HCT116 (cell line): ENCODE results near the gene CMPK2. TPM values are rescaled to one million over a fixed set of nuclear protein-coding genes. Genes with fewer than 3 reads are reported as not detected.

ENCODE experiments used
- ATAC-seq: fragments of 200-7000 bp; cut with Tn5 transposase; 2 replicates; pipeline ENCODE4 v1.9.1; 2020; ENCODE audit warnings: mild to moderate bottlenecking, moderate library complexity
- BruUV-seq: library from RNA; stranded (reverse); fragments of 400-500 nt; replicated peaks from 2 replicates; lab custom pipeline; 2021; lab: Mats Ljungman, UMichigan
- CTCF ChIA-PET: fragments of 300-600 bp; sonication (Branson Sonifier 250); formaldehyde crosslinking; loops from one replicate; lab custom pipeline; 2021; ENCODE audit warnings: antibody characterized with exemption; lab: Charles Lee
- POLR2A ChIA-PET: fragments of 300-600, 350-600 bp; sonication (Branson Sonifier 250); formaldehyde crosslinking; loops from one replicate; lab custom pipeline; 2021; ENCODE audit warnings: antibody characterized with exemption; lab: Charles Lee
- RAD21 ChIA-PET, 2 experiments: fragments of 300-600 bp; sonication (Branson Sonifier 250); formaldehyde crosslinking; loops; one replicate each; lab custom pipeline; 2023; ENCODE audit warnings: low total read pairs in 2 of 2; ENCODE audit not compliant: uncharacterized antibody in 2 of 2, unreplicated experiment in 2 of 2, low non-redundant PET in 1 of 2; lab: Charles Lee
- DNase-seq: peaks from one replicate; pipeline ENCODE4 v3.0.0-alpha.2; 2010; ENCODE audit warnings: low read depth, low spot score
- H2AFZ ChIP-seq: fragments of 200-600 bp; shearing (Covaris generic), sonication (generic); 2 replicates; pipeline ENCODE4 v1.6.1; 2017; ENCODE audit warnings: low read depth, mixed run types, mixed read lengths, antibody characterized with exemption, low read length; ENCODE audit not compliant: poor library complexity, severe bottlenecking
- H3K27ac ChIP-seq: 2 replicates; pipeline ENCODE4 v1.5.1; 2012; ENCODE audit warnings: low read depth, low read length
- H3K27me3 ChIP-seq: fragments of 200-600 bp; sonication (generic); 2 replicates; pipeline ENCODE4 v1.6.1; 2016; ENCODE audit warnings: mixed run types, low read length, mixed read lengths; ENCODE audit not compliant: insufficient read depth
- H3K36me3 ChIP-seq, 2 experiments: fragments of 200-500 bp in 1 of 2; fragments of 200-600 bp in 1 of 2; sonication (Bioruptor generic) in 1 of 2; sonication (generic) in 1 of 2; 2 replicates each; pipeline versions ENCODE4 v1.5.1 to v1.6.1; 2014 to 2016; ENCODE audit warnings: low read length in 2 of 2, inconsistent platforms in 1 of 2, mixed read lengths in 1 of 2, mixed run types in 1 of 2; ENCODE audit not compliant: insufficient read depth in 2 of 2, control insufficient read depth in 1 of 2
- H3K4me1 ChIP-seq, 2 experiments: fragments of 200-600 bp in 1 of 2; sonication (generic) in 1 of 2; 2 replicates each; pipeline versions ENCODE4 v1.5.1 to v1.6.1; 2012 to 2017; ENCODE audit warnings: low read length in 2 of 2, inconsistent platforms in 1 of 2, mild to moderate bottlenecking in 1 of 2, mixed read lengths in 1 of 2, mixed run types in 1 of 2, moderate library complexity in 1 of 2; ENCODE audit not compliant: insufficient read depth in 2 of 2, control insufficient read depth in 1 of 2
- H3K4me2 ChIP-seq: fragments of 200-600 bp; sonication (generic); 2 replicates; pipeline ENCODE4 v1.6.1; 2017; ENCODE audit warnings: mixed run types, low read length, mixed read lengths
- H3K4me3 ChIP-seq, 2 experiments: fragments of 200-600 bp in 1 of 2; sonication (generic) in 1 of 2; replicated peaks in 1 of 2; 2 replicates each; pipeline ENCODE4 v1.5.1; 2011 to 2016; ENCODE audit warnings: low read length in 2 of 2, control low read depth in 1 of 2, low read depth in 1 of 2, mild to moderate bottlenecking in 1 of 2, mixed read lengths in 1 of 2, mixed run types in 1 of 2
- H3K79me2 ChIP-seq: fragments of 200-600 bp; sonication (generic); 2 replicates; pipeline ENCODE4 v1.6.1; 2017; ENCODE audit warnings: mild to moderate bottlenecking, mixed run types, low read length, moderate library complexity, mixed read lengths; ENCODE audit not compliant: insufficient read depth
- H3K9ac ChIP-seq: fragments of 200-600 bp; sonication (generic); 2 replicates; pipeline ENCODE4 v1.6.1; 2016; ENCODE audit warnings: low read length, mixed read lengths
- H3K9me2 ChIP-seq: fragments of 200-600 bp; sonication (generic), shearing (Covaris generic); 2 replicates; pipeline ENCODE4 v1.6.1; 2017; ENCODE audit warnings: mixed run types, mild to moderate bottlenecking, moderate library complexity; ENCODE audit not compliant: insufficient read depth
- H3K9me3 ChIP-seq, 2 experiments: fragments of 200-500 bp in 1 of 2; fragments of 200-600 bp in 1 of 2; sonication (Bioruptor generic) in 1 of 2; sonication (generic) in 1 of 2; 2 replicates each; pipeline ENCODE4 v1.6.1; 2014 to 2017; ENCODE audit warnings: low read length in 2 of 2, mixed read lengths in 2 of 2, inconsistent platforms in 1 of 2, low read depth in 1 of 2, mild to moderate bottlenecking in 1 of 2, mixed run types in 1 of 2, moderate library complexity in 1 of 2; ENCODE audit not compliant: control insufficient read depth in 1 of 2, insufficient read depth in 1 of 2
- H4K20me1 ChIP-seq: fragments of 200-600 bp; sonication (generic), shearing (Covaris generic); 2 replicates; pipeline ENCODE4 v1.6.1; 2017; ENCODE audit warnings: mixed run types, mild to moderate bottlenecking, moderate library complexity; ENCODE audit not compliant: insufficient read depth
- ATF3 ChIP-seq: IDR thresholded peaks from 2 replicates; pipeline ENCODE4 v1.6.1; 2012
- CBX3 ChIP-seq: IDR thresholded peaks from 2 replicates; pipeline ENCODE4 v1.6.1; 2012; ENCODE audit warnings: low read depth
- CEBPB ChIP-seq: IDR thresholded peaks from 2 replicates; pipeline ENCODE4 v1.6.1; 2012; ENCODE audit warnings: low read depth
- EGR1 ChIP-seq: IDR thresholded peaks from 2 replicates; pipeline ENCODE4 v1.6.1; 2012; ENCODE audit warnings: low read depth
- ELF1 ChIP-seq: IDR thresholded peaks from 2 replicates; pipeline ENCODE4 v1.6.1; 2012; ENCODE audit warnings: low read depth, borderline replicate concordance
- EZH2 ChIP-seq: fragments of 200-600 bp; sonication (generic); IDR thresholded peaks from 2 replicates; pipeline ENCODE4 v1.6.1; 2017; ENCODE audit warnings: antibody characterized with exemption, mixed run types
- EZH2phosphoT487 ChIP-seq: fragments of 200-600 bp; IDR thresholded peaks from 2 replicates; pipeline ENCODE4 v1.6.1; 2018; ENCODE audit warnings: antibody characterized with exemption, borderline replicate concordance
- FOSL1 ChIP-seq: IDR thresholded peaks from 2 replicates; pipeline ENCODE4 v1.6.1; 2012; ENCODE audit warnings: low read depth
- JUND ChIP-seq: IDR thresholded peaks from 2 replicates; pipeline ENCODE4 v1.6.1; 2012
- MAX ChIP-seq: IDR thresholded peaks from 2 replicates; pipeline ENCODE4 v1.6.1; 2012
- POLR2A ChIP-seq: IDR thresholded peaks from 2 replicates; pipeline ENCODE4 v1.7.0; 2011; ENCODE audit warnings: borderline replicate concordance; ENCODE audit not compliant: insufficient read depth, insufficient read length; ENCODE audit errors: extremely low read depth
- POLR2AphosphoS5 ChIP-seq: IDR thresholded peaks from 2 replicates; pipeline ENCODE4 v1.6.1; 2011; ENCODE audit warnings: mild to moderate bottlenecking, low read depth, low read length, moderate library complexity
- RAD21 ChIP-seq: IDR thresholded peaks from 2 replicates; pipeline ENCODE4 v1.6.1; 2012; ENCODE audit warnings: low read depth, mild to moderate bottlenecking
- REST ChIP-seq: IDR thresholded peaks from 2 replicates; pipeline ENCODE4 v1.6.1; 2012; ENCODE audit warnings: low read depth
- SIN3A ChIP-seq: IDR thresholded peaks from 2 replicates; pipeline ENCODE4 v1.6.1; 2012; ENCODE audit warnings: low read depth
- SP1 ChIP-seq: IDR thresholded peaks from 2 replicates; pipeline ENCODE4 v1.6.1; 2012; ENCODE audit warnings: low read depth
- TCF7L2 ChIP-seq: IDR thresholded peaks from 2 replicates; pipeline ENCODE4 v1.7.0; 2011; ENCODE audit warnings: borderline replicate concordance, inconsistent platforms; ENCODE audit not compliant: insufficient read depth, insufficient read length; ENCODE audit errors: extremely low read depth
- YY1 ChIP-seq: IDR thresholded peaks from 2 replicates; pipeline ENCODE4 v1.6.1; 2011; ENCODE audit warnings: low read length, low read depth, moderate library complexity, mild to moderate bottlenecking; ENCODE audit not compliant: insufficient replicate concordance; ENCODE audit errors: extremely low read depth
- intact Hi-C: fragments of 100-400 bp; cut with micrococcal nuclease; formaldehyde crosslinking; loops from 2 replicates; pipeline ENCODE4 v1.10.0; 2022
- total RNA-seq: library from RNA; stranded (reverse); gene quantifications from one replicate; pipeline ENCODE4 v1.2.1, GENCODE V29; 2021; ENCODE audit not compliant: unreplicated experiment

The CMPK2 gene
- total RNA-seq, 1 experiment from 2014 or later, result 1.5 TPM

GRCh38 chr2:6827566-6828298, 38.0 kb downstream of the CMPK2 start (continued):
- TF ChIP-seq SIN3A (no peak), ELF1 (no peak), CEBPB (no peak), FOSL1 (no peak), POLR2A (no peak), JUND (no peak), EZH2phosphoT487 (no peak), SP1 (no peak)

GRCh38 chr2:6826081-6826913, 39.4 kb downstream of the CMPK2 start:
- peak overlapping the region; percentile 17; the same call in 1 of the 2 replicates for H3K4me2 ChIP-seq
- no peaks in the 10 kb centered on the region for H3K9me3 ChIP-seq
- DNase-seq, result peak; percentile 71
- H3K9ac ChIP-seq, result no peak overlapping the region
- H3K4me1 ChIP-seq, result peaks cover 0 to 8% of the 10 kb centered on the region in 2 experiments; a peak in 2 of 4 replicates
- POLR2A ChIA-PET, result no interaction called here
- CTCF ChIA-PET, result interaction anchor here (1.0 to 1.3 kb wide), 2 partner anchors 35 to 39 kb away, joined by 4 read pairs; partner anchors contain the start of gene CMPK2
- H3K79me2 ChIP-seq, result no peaks in the 10 kb centered on the region
- H3K36me3 ChIP-seq, result no peaks in the 10 kb centered on the region
- intact Hi-C loops, result loop anchor here (5.0 to 10.0 kb wide), 2 partner anchors 219 to 256 kb away; no protein-coding TSS in a partner anchor
- no peak overlapping the region for H3K27ac ChIP-seq
- H3K27me3 ChIP-seq, result peaks cover 10% of the 10 kb centered on the region; the same call in 1 of the 2 replicates
- no TSS peak for BruUV-seq
- ATAC-seq, result peak; percentile 93
- H4K20me1 ChIP-seq, result no peaks in the 10 kb centered on the region
- H3K4me3 ChIP-seq, result no peak overlapping the region
- RAD21 ChIA-PET, result no interaction called here
- no peaks in the 10 kb centered on the region for H3K9me2 ChIP-seq
- H2AFZ ChIP-seq, result peak overlapping the region; percentile 75
- TF ChIP-seq REST, result no peak
- peak; percentile 41 for TF ChIP-seq SP1
- TF ChIP-seq RAD21, result peak; percentile 75
- TF ChIP-seq ELF1, result peak; percentile 38
- no peak for TF ChIP-seq EZH2
- TF ChIP-seq YY1, result no peak
- no peak for TF ChIP-seq SIN3A
- TF ChIP-seq POLR2AphosphoS5, result no peak
- TF ChIP-seq FOSL1, result peak; percentile 86
- TF ChIP-seq POLR2A, result no peak
- no peak for TF ChIP-seq ATF3
- TF ChIP-seq CBX3, result peak; percentile 59; the same call in 1 of the 2 replicates
- TF ChIP-seq TCF7L2, result no peak
- TF ChIP-seq EGR1, result no peak
- peak; percentile 26; the same call in 1 of the 2 replicates for TF ChIP-seq MAX
